H1 (cell line): ENCODE results near the gene ATP6V0A1. TPM values are rescaled to one million over a fixed set of nuclear protein-coding genes. Genes with fewer than 3 reads are reported as not detected.

Experiments used
- CTCF ChIA-PET: fragments of 300-600 bp; sonication (Branson Sonifier 250); formaldehyde crosslinking; loops from one replicate; lab custom pipeline; 2021; ENCODE audit not compliant: partially characterized antibody; lab: Charles Lee
- POLR2A ChIA-PET: fragments of 300-600 bp; sonication (Branson Sonifier 250); formaldehyde crosslinking; loops from one replicate; lab custom pipeline; 2021; ENCODE audit warnings: inconsistent platforms; ENCODE audit not compliant: partially characterized antibody; lab: Charles Lee
- DNase-seq, 2 experiments: peaks; one replicate each; pipeline versions ENCODE4 v3.0.0 to v3.0.0-alpha.2; 2010 to 2022; ENCODE audit warnings: low spot score in 2 of 2, low read depth in 1 of 2, mixed read lengths in 1 of 2
- FAIRE-seq: peaks from 2 replicates; lab custom pipeline; 2011; peaks lifted over from hg19 to GRCh38; lab: Jason Lieb, UNC
- H2AFZ ChIP-seq: 2 replicates; pipeline ENCODE4 v1.8.1; 2012; ENCODE audit warnings: low read length, inconsistent platforms
- H2AK5ac ChIP-seq: 2 replicates; pipeline ENCODE4 v1.6.1; 2013; ENCODE audit warnings: low read depth, low read length
- H2BK120ac ChIP-seq: replicated peaks from 2 replicates; pipeline ENCODE3; 2013; ENCODE audit warnings: low read depth, low read length, inconsistent platforms
- H2BK12ac ChIP-seq: 2 replicates; pipeline ENCODE4 v1.6.1; 2013; ENCODE audit warnings: low read depth, low read length
- H2BK15ac ChIP-seq: 2 replicates; pipeline ENCODE4 v1.6.1; 2013; ENCODE audit warnings: low read length
- H2BK20ac ChIP-seq: 2 replicates; pipeline ENCODE4 v1.6.1; 2013; ENCODE audit warnings: low read length
- H2BK5ac ChIP-seq: 2 replicates; pipeline ENCODE4 v1.6.1; 2013; ENCODE audit warnings: low read depth, low read length
- H3K14ac ChIP-seq: 2 replicates; pipeline ENCODE4 v1.6.1; 2013; ENCODE audit warnings: inconsistent platforms; ENCODE audit not compliant: insufficient read length
- H3K18ac ChIP-seq: 2 replicates; pipeline ENCODE4 v1.6.1; 2013; ENCODE audit warnings: low read length; ENCODE audit errors: extremely low read depth
- H3K23ac ChIP-seq: 2 replicates; pipeline ENCODE4 v1.6.1; 2013; ENCODE audit warnings: inconsistent platforms; ENCODE audit not compliant: insufficient read length
- H3K23me2 ChIP-seq: 2 replicates; pipeline ENCODE4 v1.6.1; 2013; ENCODE audit warnings: low read depth, low read length
- H3K27ac ChIP-seq: 2 replicates; pipeline ENCODE4 v1.6.1; 2011; ENCODE audit warnings: low read depth, low read length, inconsistent platforms
- H3K27me3 ChIP-seq, 4 experiments: replicated peaks in 1 of 4; 1 replicate in 1 of 4; 2 replicates in 3 of 4; pipeline versions ENCODE4 v1.6.1 to v1.8.1; 2011 to 2013; ENCODE audit warnings: low read length in 3 of 4, mild to moderate bottlenecking in 3 of 4, inconsistent platforms in 2 of 4, mixed read lengths in 2 of 4, moderate library complexity in 1 of 4; ENCODE audit not compliant: control insufficient read depth in 3 of 4, insufficient read depth in 3 of 4; ENCODE audit errors: extremely low read depth in 1 of 4
- H3K36me3 ChIP-seq, 4 experiments: 2 replicates each; pipeline versions ENCODE4 v1.6.1 to v1.8.1; 2011 to 2013; ENCODE audit warnings: mild to moderate bottlenecking in 4 of 4, low read length in 3 of 4, moderate library complexity in 2 of 4, control low read depth in 1 of 4, inconsistent platforms in 1 of 4; ENCODE audit not compliant: insufficient read depth in 4 of 4, control insufficient read depth in 2 of 4
- H3K4ac ChIP-seq: replicated peaks from 2 replicates; pipeline ENCODE3; 2013; ENCODE audit warnings: low read length, low read depth, mixed read lengths, inconsistent platforms; ENCODE audit not compliant: insufficient read length
- H3K4me1 ChIP-seq, 4 experiments: replicated peaks in 1 of 4; 1 replicate in 1 of 4; 2 replicates in 3 of 4; pipeline versions ENCODE4 v1.6.1 to v1.8.1; 2011 to 2013; ENCODE audit warnings: low read length in 3 of 4, inconsistent platforms in 2 of 4, mixed read lengths in 1 of 4; ENCODE audit not compliant: insufficient read depth in 4 of 4, control insufficient read depth in 3 of 4
- H3K4me2 ChIP-seq, 2 experiments: 2 replicates each; pipeline versions ENCODE4 v1.6.1 to v1.8.1; 2011 to 2013; ENCODE audit warnings: low read depth in 2 of 2, low read length in 2 of 2, control low read depth in 1 of 2, inconsistent platforms in 1 of 2, mild to moderate bottlenecking in 1 of 2; ENCODE audit not compliant: insufficient read depth in 1 of 2
- H3K4me3 ChIP-seq, 4 experiments: fragments of 200-600, 300-600 bp in 1 of 4; sonication (generic), shearing (Covaris generic), sonication (Bioruptor Twin) in 1 of 4; 2 replicates each; pipeline versions ENCODE4 v1.5.1 to v1.8.1; 2011 to 2016; ENCODE audit warnings: low read length in 4 of 4, low read depth in 3 of 4, control low read depth in 2 of 4, inconsistent platforms in 2 of 4, mild to moderate bottlenecking in 2 of 4, mixed read lengths in 1 of 4, moderate library complexity in 1 of 4; ENCODE audit not compliant: insufficient read depth in 2 of 4; ENCODE audit errors: extremely low read depth in 1 of 4
- H3K56ac ChIP-seq: replicated peaks from 2 replicates; pipeline ENCODE3; 2013; ENCODE audit warnings: low read depth, mild to moderate bottlenecking, mixed read lengths, low read length, inconsistent platforms; ENCODE audit not compliant: insufficient read length
- H3K79me1 ChIP-seq: 2 replicates; pipeline ENCODE4 v1.6.1; 2013; ENCODE audit warnings: low read depth, low read length, control low read depth
- H3K79me2 ChIP-seq, 2 experiments: 2 replicates each; pipeline versions ENCODE4 v1.6.1 to v1.8.1; 2012 to 2013; ENCODE audit warnings: low read length in 2 of 2, mild to moderate bottlenecking in 2 of 2, inconsistent platforms in 1 of 2; ENCODE audit not compliant: insufficient read depth in 2 of 2, control insufficient read depth in 1 of 2
- H3K9ac ChIP-seq, 4 experiments: replicated peaks in 1 of 4; 1 replicate in 1 of 4; 2 replicates in 3 of 4; pipeline versions ENCODE4 v1.6.1 to v1.8.1; 2011 to 2013; ENCODE audit warnings: low read depth in 3 of 4, low read length in 3 of 4, control low read depth in 2 of 4, mild to moderate bottlenecking in 2 of 4, moderate library complexity in 2 of 4, inconsistent platforms in 1 of 4; ENCODE audit errors: extremely low read depth in 1 of 4
- H3K9me3 ChIP-seq, 2 experiments: 2 replicates each; pipeline versions ENCODE4 v1.6.1 to v1.8.1; 2012 to 2013; ENCODE audit warnings: mild to moderate bottlenecking in 2 of 2, moderate library complexity in 2 of 2, control low read depth in 1 of 2, inconsistent platforms in 1 of 2, low read depth in 1 of 2, low read length in 1 of 2, mixed read lengths in 1 of 2; ENCODE audit not compliant: insufficient read depth in 2 of 2
- H4K20me1 ChIP-seq, 2 experiments: replicated peaks in 1 of 2; 2 replicates each; pipeline versions ENCODE3 to v1.8.1; 2011 to 2013; ENCODE audit warnings: inconsistent platforms in 2 of 2, low read length in 2 of 2, mild to moderate bottlenecking in 1 of 2; ENCODE audit not compliant: insufficient read depth in 2 of 2, control insufficient read depth in 1 of 2
- H4K5ac ChIP-seq: 2 replicates; pipeline ENCODE4 v1.6.1; 2013; ENCODE audit warnings: low read length, low read depth, mixed read lengths, inconsistent platforms; ENCODE audit not compliant: insufficient read length
- H4K8ac ChIP-seq: 2 replicates; pipeline ENCODE4 v1.8.0; 2013; ENCODE audit warnings: mild to moderate bottlenecking, moderate library complexity, low read length, inconsistent platforms; ENCODE audit not compliant: insufficient read depth; ENCODE audit errors: extremely low read depth
- H4K91ac ChIP-seq: replicated peaks from 2 replicates; pipeline ENCODE3; 2013; ENCODE audit warnings: low read length, mixed read lengths, inconsistent platforms; ENCODE audit not compliant: insufficient read length
- CBX8 ChIP-seq: fragments of 300-800, 300-1000 bp; sonication (generic); IDR thresholded peaks from 2 replicates; pipeline ENCODE4 v1.7.1; 2016; ENCODE audit warnings: low read depth, low read length, borderline replicate concordance
- RAD21 ChIP-seq, 2 experiments: IDR thresholded peaks in 1 of 2; conservative IDR thresholded peaks in 1 of 2; 2 replicates each; pipeline ENCODE4 v1.6.1; 2011; ENCODE audit warnings: low read depth in 2 of 2, low read length in 2 of 2, improper control_type of control experiment in 1 of 2, inconsistent platforms in 1 of 2, mild to moderate bottlenecking in 1 of 2, moderate library complexity in 1 of 2
- WGBS, 2 experiments: shearing (Covaris generic) in 1 of 2; methylation state at CpG; one replicate each; pipeline versions ENCODE4 v1.1.6 to v1.1.7; 2013 to 2015; ENCODE audit warnings: low lambda C conversion rate in 2 of 2, mixed read lengths in 2 of 2, inconsistent platforms in 1 of 2, low coverage in 1 of 2, missing lambda C conversion rate in 1 of 2; ENCODE audit not compliant: insufficient replicate concordance in 2 of 2, insufficient coverage in 1 of 2, insufficient read length in 1 of 2; ENCODE audit errors: extremely low coverage in 1 of 2, missing lambda C conversion rate in 1 of 2; 5-methylcytosine and 5-hydroxymethylcytosine counted together
- polyA plus RNA-seq, 7 experiments: library from polyadenylated mRNA; depleted of rRNA in 3 of 7; stranded (reverse) in 5 of 7; unstranded in 2 of 7; fragments of >200 nt in 5 of 7; fragments of 200-250 nt in 2 of 7; gene quantifications; 1 replicate in 5 of 7; 2 replicates in 1 of 7; 4 replicates in 1 of 7; pipeline versions ENCODE4 v1.2.1 to v1.2.3, GENCODE V29; 2011 to 2013; ENCODE audit warnings: missing spikeins in 2 of 7, mixed read lengths in 2 of 7
- total RNA-seq: library from RNA; stranded (reverse); fragmentation: NEBNext Ultra II Directional; extraction: Animal tissue kit (Norgen Biotek cat#: 25700); gene quantifications from 2 replicates; pipeline ENCODE4 v1.2.1, GENCODE V29; 2021
- TF ChIP-seq, protein P1 (sequence below), 3 experiments: IDR thresholded peaks; 1 replicate in 2 of 3; 2 replicates in 1 of 3; pipeline versions ENCODE4 v1.5.1 to v1.6.1; 2011; ENCODE audit warnings: low read length in 3 of 3, mild to moderate bottlenecking in 3 of 3, inconsistent platforms in 2 of 3, low read depth in 1 of 3, moderate library complexity in 1 of 3; ENCODE audit not compliant: insufficient read depth in 1 of 3; ENCODE audit errors: control extremely low read depth in 1 of 3

Gene ATP6V0A1
- total and polyA plus RNA-seq, 2 of the 8 experiments (the other 6 are each of a cell fraction or from before 2014, with no cell fraction given), result 55.3 to 63.4 TPM

DNA sequence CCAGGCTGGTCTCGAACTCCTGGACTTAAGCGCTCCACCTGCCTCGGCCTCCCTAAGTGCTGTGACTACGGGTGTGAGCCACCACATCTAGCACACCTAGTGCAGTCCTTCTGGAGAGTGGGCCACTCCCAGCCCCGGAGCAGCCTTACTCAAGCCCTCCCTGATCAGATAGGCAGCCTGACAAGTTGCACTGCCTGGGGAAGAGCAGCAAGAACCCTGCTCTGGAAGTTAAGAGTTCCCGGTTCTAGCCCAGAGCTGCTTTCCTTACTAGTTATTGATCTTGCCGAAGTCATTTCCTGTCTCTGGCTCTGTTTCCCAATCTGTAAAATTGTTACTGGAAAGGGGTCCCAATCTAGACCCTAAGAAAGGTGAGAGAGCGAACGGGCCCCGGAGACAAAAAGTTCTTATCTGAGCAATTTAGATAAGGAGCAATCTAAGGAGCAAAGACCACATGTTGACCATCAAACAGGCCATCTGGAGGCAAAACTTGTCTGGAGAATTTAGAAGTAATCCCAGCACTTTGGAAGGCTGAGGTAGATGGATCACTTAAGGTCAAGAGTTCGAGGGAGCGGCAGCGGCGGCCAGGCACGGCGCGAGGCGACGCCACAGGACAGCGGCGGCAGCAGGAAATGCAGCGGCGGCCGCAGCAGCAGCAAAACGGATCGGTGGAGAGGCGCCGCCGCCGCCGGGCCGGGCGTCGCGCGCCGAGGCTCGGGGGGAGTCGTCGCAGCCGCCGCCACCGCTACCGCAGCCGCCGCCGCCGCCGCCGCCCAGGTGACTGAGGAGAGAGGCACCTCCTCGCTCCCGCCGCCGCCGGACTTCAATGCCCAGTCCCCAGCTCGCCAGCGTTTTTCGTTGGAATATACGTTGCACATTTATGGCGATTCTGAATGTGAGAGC, 73.0 kb downstream of the ATP6V0A1 start:
- Histone ChIP-seq H3K23ac (no peak overlapping the region), H3K14ac (no peak overlapping the region), H2BK12ac (no peak overlapping the region), H4K20me1 (no peaks in the 10 kb centered on the region), H3K27me3 (peaks cover 0 to 6% (median 0%) of the 10 kb centered on the region in 4 experiments; a peak in 3 of 7 replicates), H3K79me1 (no peaks in the 10 kb centered on the region), H3K79me2 (no peaks in the 10 kb centered on the region), H2BK5ac (no peak overlapping the region), H4K5ac (no peak overlapping the region), H3K4ac (no peak overlapping the region), H3K9ac (no peak overlapping the region), H3K18ac (no peak overlapping the region), H3K4me1 (peaks cover 0 to 7% (median 6%) of the 10 kb centered on the region in 4 experiments; a peak in 5 of 7 replicates), H4K91ac (no peak overlapping the region), H3K4me3 (peak overlapping the region; percentile 10 to 59 (median 32); a peak in 6 of 8 replicates), H3K27ac (no peak overlapping the region), H2AFZ (peak overlapping the region; percentile 99; the same call in 1 of the 2 replicates), H2BK20ac (no peak overlapping the region), H3K56ac (no peak overlapping the region), H2BK15ac (no peak overlapping the region), H3K23me2 (peaks cover 5% of the 10 kb centered on the region), H3K36me3 (no peaks in the 10 kb centered on the region), H3K4me2 (peak overlapping the region; percentile 59 to 74), H2BK120ac (no peak overlapping the region), H3K9me3 (no peaks in the 10 kb centered on the region), H4K8ac (peak overlapping the region; percentile 57; the same call in 1 of the 2 replicates), H2AK5ac (no peak overlapping the region)
- FAIRE-seq (no peak), DNase-seq (peak in 1 of 2 experiments; percentile 65)
- ChIA-PET POLR2A (no interaction called here), CTCF (interaction anchor here (1.3 to 6.3 kb wide), 3 partner anchors 13 to 309 kb away, joined by 3 to 69 read pairs (median 4); no protein-coding TSS in a partner anchor)
- WGBS, 2 experiments, result 21% methylated on average over 52 of the region's 60 CpGs; no CpG with 5 or more reads in 1 of the 2 experiments
- peak in 1 of 2 experiments; percentile 30; a peak in 2 of 4 replicates for TF ChIP-seq RAD21 (IDR thresholded peaks at IDR 0.05 in 1 of 2, conservative IDR thresholded peaks at IDR 0.05 in 1 of 2; ENCODE audit: low read depth in 2 of 2, low read length in 2 of 2)
- TF ChIP-seq, protein P1, sequence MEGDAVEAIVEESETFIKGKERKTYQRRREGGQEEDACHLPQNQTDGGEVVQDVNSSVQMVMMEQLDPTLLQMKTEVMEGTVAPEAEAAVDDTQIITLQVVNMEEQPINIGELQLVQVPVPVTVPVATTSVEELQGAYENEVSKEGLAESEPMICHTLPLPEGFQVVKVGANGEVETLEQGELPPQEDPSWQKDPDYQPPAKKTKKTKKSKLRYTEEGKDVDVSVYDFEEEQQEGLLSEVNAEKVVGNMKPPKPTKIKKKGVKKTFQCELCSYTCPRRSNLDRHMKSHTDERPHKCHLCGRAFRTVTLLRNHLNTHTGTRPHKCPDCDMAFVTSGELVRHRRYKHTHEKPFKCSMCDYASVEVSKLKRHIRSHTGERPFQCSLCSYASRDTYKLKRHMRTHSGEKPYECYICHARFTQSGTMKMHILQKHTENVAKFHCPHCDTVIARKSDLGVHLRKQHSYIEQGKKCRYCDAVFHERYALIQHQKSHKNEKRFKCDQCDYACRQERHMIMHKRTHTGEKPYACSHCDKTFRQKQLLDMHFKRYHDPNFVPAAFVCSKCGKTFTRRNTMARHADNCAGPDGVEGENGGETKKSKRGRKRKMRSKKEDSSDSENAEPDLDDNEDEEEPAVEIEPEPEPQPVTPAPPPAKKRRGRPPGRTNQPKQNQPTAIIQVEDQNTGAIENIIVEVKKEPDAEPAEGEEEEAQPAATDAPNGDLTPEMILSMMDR (IDR thresholded peaks at IDR 0.05; ENCODE audit: control extremely low read depth in 1 of 3, insufficient read depth in 1 of 3, low read depth in 1 of 3, low read length in 3 of 3), result peak; percentile 22 to 46 (median 25); a peak in 2 of 4 replicates
- TF ChIP-seq CBX8, result no peak
